ENCODE measurements around the gene CLRN3. TPM values are rescaled to one million over a fixed set of nuclear protein-coding genes. Genes with fewer than 3 reads are reported as not detected.

Gene CLRN3
- total and polyA plus RNA-seq, 9 of the 15 experiments (the other 6 are each of a cell fraction or from before 2014, with no cell fraction given): not detected

DNA sequence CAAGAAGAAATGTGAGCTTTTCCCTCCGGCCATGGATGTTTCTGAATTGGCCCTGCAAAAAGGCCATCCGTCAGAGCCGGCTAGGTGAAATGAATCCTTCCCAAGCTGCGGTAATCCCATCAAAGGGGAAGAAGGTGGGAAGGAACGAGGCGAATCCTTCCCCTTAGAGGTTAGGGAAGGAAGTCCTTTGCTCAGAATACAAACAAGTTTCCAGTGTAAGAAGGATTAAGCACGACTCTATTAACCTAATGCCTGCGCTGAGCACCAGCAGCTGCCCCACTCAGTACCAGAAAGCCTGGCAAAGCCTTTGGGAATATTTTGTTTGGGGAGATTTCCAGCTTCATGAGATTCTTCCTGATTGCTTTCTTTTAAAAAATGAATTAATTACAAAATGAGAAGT, 42.8 kb downstream of the CLRN3 start:
- H3K9me3 ChIP-seq (replicated peaks; ENCODE audit: control insufficient read depth, insufficient read depth, low read depth, low read length): no peaks in the 10 kb centered on the region
- H3K9ac ChIP-seq (ENCODE audit: insufficient read depth in 1 of 2, low read depth in 2 of 2, low read length in 2 of 2): no peak overlapping the region
- no peaks in the 10 kb centered on the region for H3K36me3 ChIP-seq (ENCODE audit: control insufficient read depth, insufficient read depth, low read length)
- H3K79me2 ChIP-seq (ENCODE audit: control insufficient read depth, insufficient read depth, low read length): no peaks in the 10 kb centered on the region
- H3K4me2 ChIP-seq (ENCODE audit: insufficient read depth, low read length): no peak overlapping the region
- no peak overlapping the region for H2AFZ ChIP-seq (ENCODE audit: low read depth, low read length)
- no peak for FAIRE-seq
- intact Hi-C loops (cut with micrococcal nuclease) (loop anchor here (5.0 kb wide), 1 partner anchor 133 kb away; no protein-coding TSS in a partner anchor), in situ Hi-C loops (cut with MboI) (no loop called here)
- H3K4me3 ChIP-seq: no peak overlapping the region
- H3K27ac ChIP-seq (ENCODE audit: extremely low read depth, low read depth, low read length): no peak overlapping the region
- no peaks in the 10 kb centered on the region for H4K20me1 ChIP-seq (replicated peaks; ENCODE audit: control insufficient read depth, insufficient read depth, low read length)
- H3K4me1 ChIP-seq (replicated peaks in 1 of 2; ENCODE audit: control insufficient read depth in 2 of 2, insufficient read depth in 2 of 2, low read length in 2 of 2): no peaks in the 10 kb centered on the region
- H3K27me3 ChIP-seq (ENCODE audit: control insufficient read depth in 2 of 2, insufficient read depth in 2 of 2, low read length in 2 of 2): no peaks in the 10 kb centered on the region
- no peaks in the 10 kb centered on the region for H3K9me1 ChIP-seq (ENCODE audit: control insufficient read depth, insufficient read depth, low read length)
- WGBS (ENCODE audit: insufficient coverage, low coverage, missing lambda C conversion rate): 0% methylated on average over 7 of the region's 8 CpGs
- no peak for TF ChIP-seq PHF21A (IDR thresholded peaks at IDR 0.05; ENCODE audit: borderline replicate concordance, low read depth)
- TF ChIP-seq SETDB1 (IDR thresholded peaks at IDR 0.05; ENCODE audit: low read length): no peak
- TF ChIP-seq CEBPB (tag; IDR thresholded peaks at IDR 0.05): no peak
- no peak for TF ChIP-seq GTF2E2 (tag; IDR thresholded peaks at IDR 0.05)
- no peak for TF ChIP-seq SOX6 (IDR thresholded peaks at IDR 0.05)
- no peak for TF ChIP-seq ZSCAN29 (IDR thresholded peaks at IDR 0.05)
- TF ChIP-seq SNIP1 (IDR thresholded peaks at IDR 0.05; ENCODE audit: low read depth): no peak
- TF ChIP-seq SLC30A9 (CRISPR knock-in tag; IDR thresholded peaks at IDR 0.05): no peak
- TF ChIP-seq POLR2AphosphoS5 (IDR thresholded peaks at IDR 0.05; ENCODE audit: control insufficient read depth, insufficient read depth, low read depth, low read length): no peak
- no peak for TF ChIP-seq SRSF9 (IDR thresholded peaks at IDR 0.05; ENCODE audit: borderline replicate concordance, low read depth, low read length)
- TF ChIP-seq, protein P1, sequence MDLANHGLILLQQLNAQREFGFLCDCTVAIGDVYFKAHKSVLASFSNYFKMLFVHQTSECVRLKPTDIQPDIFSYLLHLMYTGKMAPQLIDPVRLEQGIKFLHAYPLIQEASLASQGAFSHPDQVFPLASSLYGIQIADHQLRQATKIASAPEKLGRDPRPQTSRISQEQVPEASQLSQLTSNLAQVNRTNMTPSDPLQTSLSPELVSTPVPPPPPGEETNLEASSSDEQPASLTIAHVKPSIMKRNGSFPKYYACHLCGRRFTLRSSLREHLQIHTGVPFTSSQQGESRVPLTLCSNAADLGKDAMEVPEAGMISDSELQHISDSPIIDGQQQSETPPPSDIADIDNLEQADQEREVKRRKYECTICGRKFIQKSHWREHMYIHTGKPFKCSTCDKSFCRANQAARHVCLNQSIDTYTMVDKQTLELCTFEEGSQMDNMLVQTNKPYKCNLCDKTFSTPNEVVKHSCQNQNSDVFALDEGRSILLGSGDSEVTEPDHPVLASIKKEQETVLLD (IDR thresholded peaks at IDR 0.05): no peak
- no peak for TF ChIP-seq HEY1 (CRISPR knock-in tag; IDR thresholded peaks at IDR 0.05; ENCODE audit: borderline replicate concordance)
- no peak for TF ChIP-seq NCOA2 (IDR thresholded peaks at IDR 0.05; ENCODE audit: partially characterized antibody in 2 of 2)
- TF ChIP-seq ZNF830 (CRISPR knock-in tag; IDR thresholded peaks at IDR 0.05): no peak
- TF ChIP-seq FOXK1 (CRISPR knock-in tag; IDR thresholded peaks at IDR 0.05; ENCODE audit: borderline replicate concordance): no peak
- TF ChIP-seq SMAD2 (IDR thresholded peaks at IDR 0.05; ENCODE audit: low read depth, low read length): no peak
- TF ChIP-seq L3MBTL2 (IDR thresholded peaks at IDR 0.05): no peak
- no peak for TF ChIP-seq MTA2 (IDR thresholded peaks at IDR 0.05; ENCODE audit: low read depth)
- no peak for TF ChIP-seq ZNF41 (CRISPR knock-in tag; conservative IDR thresholded peaks at IDR 0.05)
- ChIA-PET POLR2A (no interaction called here), CTCF (ENCODE audit: low intra/inter-chr PET ratio) (no interaction called here)
- BruUV-seq (replicated peaks): no TSS peak
- DNase-seq (ENCODE audit: extremely low read depth in 1 of 4, low spot score in 3 of 4): no peak
- no peak for ATAC-seq
